HG02798 (cell line): Measurements from ENCODE around the gene SASH1.
"Not testable (repeated sequence)": the region's sequence is repeated elsewhere in the genome, so short reads cannot be mapped to it uniquely, and the experiment has no call there.

ENCODE experiments used
- ATAC-seq: cut with Tn5 transposase; IDR thresholded peaks from one replicate; pipeline ENCODE4 v1.9.1; 2021; ENCODE audit warnings: mild to moderate bottlenecking; ENCODE audit not compliant: unreplicated experiment, poor library complexity

SASH1 gene

DNA sequence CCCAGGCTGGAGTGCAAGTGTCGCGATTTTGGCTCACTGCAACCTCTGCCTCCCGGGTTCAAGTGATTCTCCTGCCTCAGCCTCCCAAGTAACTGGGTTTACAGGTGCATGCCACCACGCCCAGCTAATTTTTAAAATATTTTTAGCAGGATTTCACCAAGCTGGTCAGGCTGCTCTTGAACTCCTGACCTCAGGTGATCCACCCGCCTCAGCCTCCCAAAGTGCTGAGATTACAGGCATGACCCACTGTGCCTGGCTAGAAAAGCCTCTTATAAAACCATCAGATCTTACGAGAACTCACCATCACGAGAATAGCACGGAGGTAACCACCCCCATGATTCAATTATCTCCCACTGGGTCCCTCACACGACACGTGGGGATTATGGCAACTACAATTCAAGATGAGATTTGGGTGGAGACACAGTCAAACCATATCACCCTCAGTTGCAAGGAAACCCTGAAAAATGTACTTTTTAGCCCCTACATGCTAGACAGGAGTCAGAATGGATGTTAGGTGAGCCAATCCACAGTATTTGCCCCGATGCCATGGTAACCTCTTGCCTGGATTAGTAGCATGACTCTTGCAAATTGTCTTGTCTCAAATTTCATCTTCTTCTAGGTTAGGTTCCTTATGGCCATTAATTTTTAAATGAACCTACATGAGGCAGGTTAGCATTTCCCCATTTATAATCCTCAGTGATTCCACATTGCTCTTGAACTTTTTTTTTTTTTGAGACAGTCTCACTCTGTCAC is 17.1 kb upstream of the SASH1 start:
- ATAC-seq = no peak

DNA sequence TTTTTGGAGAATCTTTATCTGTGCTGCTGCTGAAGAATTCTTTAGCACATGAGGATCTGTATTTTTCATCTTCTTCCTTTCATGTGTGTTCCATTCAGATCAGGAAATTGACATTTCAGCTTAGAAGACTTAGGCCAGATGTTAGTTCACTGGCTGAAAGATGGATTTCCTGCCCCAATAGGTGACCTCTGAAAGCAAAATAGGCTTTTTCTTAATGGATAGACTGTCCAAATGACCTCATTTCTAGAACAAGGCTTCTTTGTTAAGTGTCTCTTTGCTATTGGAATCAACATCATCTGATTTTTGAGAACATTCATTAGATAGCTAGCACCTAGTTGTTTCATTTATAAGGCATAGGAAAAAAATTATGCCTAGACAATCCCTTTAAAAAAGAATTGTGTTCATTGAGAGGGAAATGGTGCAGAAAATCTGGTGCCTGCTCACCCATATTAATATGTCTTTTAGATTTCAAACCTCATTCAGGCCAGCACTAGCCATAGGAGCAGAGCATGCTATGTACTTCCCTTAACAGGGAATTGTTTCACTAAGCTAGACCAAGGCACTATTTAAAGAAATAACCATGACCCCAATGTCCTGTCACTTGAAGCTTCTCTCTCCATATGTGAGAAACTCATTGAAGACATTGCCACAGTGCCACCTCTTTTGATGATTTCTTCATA is 13.6 kb upstream of the SASH1 start:
- ATAC-seq = no peak

DNA sequence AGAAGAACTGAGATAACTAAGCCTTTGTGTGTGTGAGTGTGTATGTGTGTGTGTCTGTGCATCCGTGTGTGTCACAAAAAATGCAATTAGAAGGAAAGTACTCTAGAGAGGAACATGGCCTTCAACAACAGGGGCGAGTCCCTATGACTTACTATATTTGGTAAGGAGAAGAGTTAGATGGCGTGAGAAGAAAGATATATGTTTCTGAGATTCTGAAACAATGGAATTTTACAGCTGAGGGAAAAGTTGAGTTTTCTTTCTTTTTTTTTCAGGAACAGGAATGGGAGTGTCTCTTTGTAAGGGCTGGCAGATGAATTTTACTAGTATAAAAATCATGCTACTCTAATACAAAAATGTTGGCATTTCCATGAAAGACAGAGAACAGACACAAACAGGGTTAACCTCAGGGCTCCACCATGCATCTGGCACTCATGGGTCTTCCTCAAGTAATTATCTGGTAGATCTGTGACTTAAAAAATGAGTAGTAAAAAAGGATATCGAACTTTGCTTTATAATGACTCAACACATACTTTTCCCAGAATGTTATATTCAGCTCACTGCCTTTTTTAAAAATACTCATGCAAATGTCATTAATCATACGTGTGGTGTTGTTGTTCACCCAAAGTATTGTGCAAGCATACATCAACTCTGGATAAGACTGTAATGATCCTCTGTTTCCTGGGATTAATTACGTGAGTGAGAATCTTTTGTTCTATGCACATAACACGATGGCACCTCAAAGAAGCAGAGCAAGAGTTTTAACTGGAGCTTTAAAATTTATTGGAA is 12.8 kb upstream of the SASH1 start:
- ATAC-seq = no peak

DNA sequence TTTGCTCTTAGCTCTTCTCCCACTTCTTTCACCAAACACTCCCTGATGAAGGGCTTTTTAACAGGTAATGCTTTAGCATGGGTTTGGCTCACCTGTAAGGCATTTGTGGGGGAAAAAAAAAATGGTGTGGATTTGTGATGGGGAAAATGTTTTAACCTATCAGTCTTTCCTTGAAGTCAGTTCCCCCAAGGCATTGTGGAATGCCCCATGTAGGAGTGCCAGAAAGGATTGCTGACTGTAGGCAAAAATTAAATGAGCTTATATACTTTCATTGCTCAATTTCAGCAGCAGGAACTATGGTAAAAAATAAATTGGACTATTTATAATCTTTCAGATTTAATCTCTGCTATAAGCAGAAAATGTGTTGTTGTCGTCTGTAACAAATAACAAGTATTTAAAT is 10.6 kb upstream of the SASH1 start:
- ATAC-seq = no peak

DNA sequence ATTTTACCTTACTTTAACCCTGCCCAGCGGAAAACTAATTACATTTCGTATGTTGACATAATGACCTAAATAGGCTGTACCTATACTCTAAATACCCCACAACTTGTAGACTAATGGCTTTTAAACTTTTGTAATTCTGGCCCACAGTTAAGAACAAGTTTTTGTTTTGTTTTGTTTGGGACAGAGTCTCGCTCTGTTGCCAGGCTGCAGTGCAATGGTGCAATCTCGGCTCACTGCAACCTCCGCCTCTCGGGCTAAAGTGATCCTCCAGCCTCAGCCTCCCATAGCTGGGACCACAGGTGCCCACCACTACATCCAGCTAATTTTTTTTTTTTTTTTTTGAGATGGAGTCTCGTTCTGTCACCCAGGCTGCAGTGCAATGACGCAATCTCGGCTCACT is 5.7 kb upstream of the SASH1 start:
- ATAC-seq = no peak

DNA sequence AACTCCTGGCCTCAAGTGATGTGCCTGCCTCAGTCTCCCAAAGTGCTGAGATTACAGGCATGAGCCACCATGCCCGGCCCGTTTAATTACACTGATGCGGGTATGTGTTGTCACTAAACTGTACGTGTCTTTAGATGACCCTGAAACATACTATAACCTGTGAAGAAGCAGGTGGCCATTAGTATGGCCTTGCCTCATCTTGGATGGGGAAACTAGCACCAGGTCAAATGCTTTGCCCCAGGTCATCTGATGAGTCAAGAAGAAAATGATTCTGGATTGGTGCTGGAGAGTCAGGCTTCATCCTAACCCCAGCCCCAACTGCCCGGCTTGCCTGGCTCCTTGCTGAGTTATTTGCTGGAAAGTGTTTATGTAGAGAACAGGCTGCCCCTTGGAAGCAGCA is 2.9 kb upstream of the SASH1 start:
- no peak for ATAC-seq

DNA sequence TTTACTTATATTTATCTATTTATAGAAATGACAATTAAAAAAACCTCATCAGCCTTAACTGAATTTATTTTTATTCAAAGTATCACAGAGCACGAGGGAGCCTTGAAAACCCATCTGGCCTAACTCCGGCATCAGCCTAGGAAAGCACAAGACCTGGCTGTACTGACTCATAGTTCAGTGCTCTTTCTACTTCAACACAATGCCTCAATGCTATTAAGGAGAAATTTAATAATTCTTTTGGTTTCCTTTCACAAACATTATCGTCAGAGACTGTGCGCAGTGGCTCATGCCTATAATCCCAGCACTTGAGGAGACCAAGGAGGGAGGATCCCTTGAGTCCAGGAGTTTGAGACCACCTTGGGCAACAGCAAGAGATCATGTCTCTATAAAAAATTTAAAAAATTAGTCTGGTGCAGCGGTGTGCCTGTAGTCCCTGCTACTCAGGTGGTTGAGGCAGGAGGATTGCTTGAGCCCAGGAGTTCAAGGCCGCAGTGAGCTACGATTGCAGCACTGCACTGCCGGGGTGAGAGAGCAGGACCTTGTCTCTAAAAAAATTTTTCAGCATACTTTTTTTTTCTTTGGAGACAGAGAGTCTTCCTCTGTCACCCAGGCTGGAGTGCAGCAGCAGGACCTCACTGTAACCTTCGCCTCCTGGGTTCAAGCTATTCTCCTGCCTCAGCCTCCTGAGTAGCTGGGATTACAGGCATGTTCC is 1.9 kb upstream of the SASH1 start:
- ATAC-seq = no peak

DNA sequence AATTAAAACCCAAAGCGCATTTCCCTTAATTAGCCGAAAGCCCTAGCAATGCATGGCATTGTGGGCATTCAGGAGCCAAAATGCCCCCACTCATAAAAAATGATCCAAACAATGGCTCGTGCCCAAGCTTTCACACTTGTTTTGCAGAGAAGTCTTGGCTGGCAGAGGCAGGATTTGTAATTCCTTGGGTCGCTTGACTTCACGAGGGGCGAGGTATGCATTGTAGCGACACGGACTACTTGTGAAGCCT is 613 bp upstream of the SASH1 start:
- no peak for ATAC-seq

DNA sequence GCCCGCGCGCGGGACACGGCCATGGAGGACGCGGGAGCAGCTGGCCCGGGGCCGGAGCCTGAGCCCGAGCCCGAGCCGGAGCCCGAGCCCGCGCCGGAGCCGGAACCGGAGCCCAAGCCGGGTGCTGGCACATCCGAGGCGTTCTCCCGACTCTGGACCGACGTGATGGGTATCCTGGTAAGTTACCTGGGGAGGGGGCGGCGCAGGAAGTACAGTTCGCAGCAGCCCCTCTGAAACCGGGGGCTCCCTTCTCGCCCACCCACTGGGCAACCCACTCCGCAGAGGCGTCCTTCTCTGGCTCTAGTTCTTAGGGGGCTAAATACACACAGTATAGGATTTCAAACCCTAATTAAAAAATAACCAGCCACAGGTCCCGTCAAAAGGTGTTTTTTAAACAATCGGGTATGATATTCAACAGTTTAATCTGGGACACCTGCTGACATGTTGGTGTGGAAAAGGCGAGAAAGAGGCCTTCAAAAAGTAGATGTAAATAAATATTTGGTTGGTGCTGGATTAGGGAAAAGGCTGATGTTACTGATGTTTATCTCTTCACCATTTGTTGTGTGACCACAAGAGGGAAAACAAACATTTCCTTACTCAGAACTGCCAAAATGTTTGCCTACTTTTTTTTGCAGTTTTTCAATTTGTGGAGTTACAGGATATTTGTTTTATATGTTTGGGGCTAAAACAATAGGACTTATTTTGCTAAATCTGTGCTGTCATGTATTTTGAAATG is 577 bp downstream of the SASH1 start:
- ATAC-seq = no peak

DNA sequence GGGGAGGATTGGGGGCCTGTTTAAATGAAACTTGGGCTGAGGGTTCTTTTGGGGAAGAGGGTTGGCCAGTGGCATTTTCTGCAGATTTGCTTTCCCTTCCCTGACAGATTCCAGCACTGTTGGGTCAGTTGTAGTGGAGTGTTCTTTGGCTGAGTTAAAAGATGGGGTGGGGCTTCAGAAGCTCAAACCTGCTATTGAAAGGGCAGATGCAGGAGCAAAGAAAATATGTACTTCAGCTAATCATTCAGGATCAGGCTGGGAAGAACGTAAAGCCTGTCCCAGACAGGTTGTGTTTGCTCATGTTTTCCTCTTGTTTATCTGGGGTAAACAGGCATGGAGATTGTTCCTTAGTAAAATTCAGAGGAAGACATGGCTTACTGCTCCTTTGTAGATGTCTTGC is 2.5 kb downstream of the SASH1 start:
- no peak for ATAC-seq

DNA sequence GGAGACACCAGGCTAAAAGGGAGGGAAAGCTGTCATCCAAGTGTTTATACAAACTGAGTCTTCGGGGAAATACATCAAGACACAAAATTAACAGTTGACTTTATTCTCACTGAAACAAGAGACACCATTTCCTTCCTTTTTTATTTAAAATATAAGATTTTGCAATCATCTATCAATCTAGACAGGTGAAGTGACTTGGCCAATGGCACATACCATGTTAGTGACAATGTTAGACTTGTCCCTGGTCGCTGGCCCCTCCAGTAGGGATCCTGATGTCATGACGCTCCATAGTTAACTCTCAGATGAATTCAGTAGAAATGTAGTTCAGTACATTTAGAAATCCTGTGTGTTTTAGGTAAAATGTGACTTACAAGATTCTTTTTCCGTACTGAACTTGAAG is 2.9 kb downstream of the SASH1 start:
- ATAC-seq = no peak

DNA sequence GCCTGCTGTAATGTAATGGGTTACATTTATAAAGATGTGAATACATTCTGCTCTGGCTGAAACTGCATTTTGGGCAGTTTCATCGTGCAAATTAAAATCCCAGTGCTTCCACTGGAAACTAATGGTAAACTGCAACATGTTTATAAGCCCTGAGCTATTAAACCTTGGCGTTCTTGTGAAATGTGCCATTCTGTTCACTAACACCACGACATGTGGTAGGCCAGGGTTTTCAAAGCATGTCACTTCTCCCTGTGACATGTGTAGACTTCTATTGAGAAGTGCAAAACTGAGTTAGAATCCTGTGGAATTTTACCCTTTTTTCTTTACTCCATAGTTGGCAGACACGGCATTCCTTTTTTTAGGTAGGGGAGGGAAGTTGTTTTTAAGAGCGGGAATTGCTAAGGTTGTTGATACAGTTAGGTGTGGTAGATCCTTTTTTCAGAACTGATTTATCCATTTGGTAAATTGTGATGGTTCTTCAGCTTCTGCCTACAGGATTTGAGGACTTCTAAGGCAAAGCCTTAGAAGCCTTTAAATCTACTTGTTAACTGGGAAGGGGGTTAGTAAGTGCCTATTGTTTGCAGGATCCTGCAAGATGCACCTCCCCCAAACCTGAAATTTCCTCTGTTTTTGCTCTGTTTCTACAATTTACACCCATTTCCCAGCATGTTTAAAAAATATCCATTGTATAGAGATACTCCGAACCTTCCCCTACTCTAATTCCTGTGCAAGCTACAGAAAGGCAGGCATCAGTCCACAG is 4.2 kb downstream of the SASH1 start:
- ATAC-seq = no peak

DNA sequence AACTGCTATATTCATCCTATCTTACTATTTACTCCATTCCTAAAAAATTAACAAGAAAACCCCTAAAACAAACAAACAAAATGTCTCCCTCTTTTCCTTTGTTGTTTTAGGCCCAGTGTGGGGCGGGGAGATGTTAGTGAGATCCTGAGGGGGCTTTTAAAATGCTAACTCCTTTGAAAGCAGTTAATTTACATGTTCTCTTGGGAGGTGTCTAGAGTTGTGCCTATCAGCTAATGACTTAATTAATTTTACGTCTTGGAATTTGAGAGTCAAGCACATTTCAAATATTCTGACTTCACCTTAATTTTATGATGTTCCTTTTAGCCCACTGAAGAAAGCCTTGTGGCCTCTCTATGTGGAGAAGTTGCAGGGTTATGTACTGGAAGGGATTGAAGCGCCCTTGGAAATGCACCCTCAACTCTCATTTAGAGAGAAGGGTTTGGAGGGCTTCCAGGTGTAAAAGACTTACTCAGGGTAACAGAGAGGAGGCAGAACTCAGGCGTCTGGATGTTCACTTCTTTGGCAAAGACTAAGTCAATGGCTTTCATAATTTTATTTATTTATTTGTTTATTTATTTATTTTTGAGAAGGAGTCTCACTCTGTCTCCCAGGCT is 4.9 kb downstream of the SASH1 start:
- no peak for ATAC-seq

DNA sequence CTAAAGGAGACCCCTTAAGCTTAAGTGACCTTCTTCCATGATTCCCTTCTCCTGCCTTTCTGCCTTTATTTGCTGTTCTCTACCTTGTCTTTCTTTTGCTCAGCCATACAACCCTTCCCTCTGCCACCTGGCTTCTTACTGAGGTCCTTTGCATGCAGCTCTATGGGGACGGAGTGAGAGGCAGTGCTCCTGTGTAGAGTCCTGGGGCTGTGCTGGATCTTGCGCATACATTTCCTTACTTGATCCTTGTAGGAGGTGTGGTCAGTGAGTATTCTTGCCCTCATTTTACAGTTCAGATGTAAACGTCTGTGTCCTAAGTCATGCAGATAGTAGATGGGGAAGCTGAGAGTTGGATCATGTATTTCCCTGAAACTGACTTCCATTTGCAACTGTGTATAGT is 5.7 kb downstream of the SASH1 start:
- no peak for ATAC-seq

DNA sequence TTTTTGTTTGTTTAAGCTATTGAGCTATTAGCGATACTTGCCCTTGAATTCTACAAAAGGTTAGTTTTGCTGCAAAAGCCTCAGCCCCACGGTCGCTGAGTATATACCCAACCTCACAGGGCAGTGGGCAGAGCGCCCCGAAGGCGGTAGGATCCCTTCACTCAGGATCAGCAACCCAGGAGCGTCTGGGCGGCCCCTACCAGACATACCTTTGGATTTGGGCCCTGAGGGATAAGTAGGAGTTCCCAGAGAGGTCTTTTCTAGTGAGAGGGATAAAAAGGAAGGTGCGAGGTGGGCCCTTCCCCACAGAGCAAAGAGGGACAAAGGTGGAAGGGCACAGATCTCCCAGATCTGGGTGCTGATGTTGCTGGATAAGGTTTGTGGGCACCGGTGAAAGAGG is 6.1 kb downstream of the SASH1 start:
- ATAC-seq = no peak

DNA sequence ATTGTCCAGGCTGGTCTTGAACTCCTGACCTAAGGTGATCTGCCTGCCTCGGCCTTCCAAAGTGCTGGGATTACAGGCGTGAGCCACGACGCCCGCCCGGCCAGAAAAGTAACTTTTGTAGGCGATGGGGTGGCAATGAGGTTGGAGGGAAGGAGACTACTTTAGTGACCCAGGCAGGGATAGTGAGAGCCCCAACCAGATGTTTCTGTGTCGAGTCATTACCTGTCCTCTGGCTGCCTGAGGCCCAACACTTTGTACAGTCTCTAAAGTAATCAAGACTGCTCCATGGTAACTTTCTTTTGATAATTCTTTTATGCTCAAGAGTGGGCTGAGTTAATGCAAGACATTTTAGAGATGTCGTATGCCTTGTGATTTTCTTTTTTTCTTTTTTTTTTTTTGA is 6.8 kb downstream of the SASH1 start:
- no peak for ATAC-seq

DNA sequence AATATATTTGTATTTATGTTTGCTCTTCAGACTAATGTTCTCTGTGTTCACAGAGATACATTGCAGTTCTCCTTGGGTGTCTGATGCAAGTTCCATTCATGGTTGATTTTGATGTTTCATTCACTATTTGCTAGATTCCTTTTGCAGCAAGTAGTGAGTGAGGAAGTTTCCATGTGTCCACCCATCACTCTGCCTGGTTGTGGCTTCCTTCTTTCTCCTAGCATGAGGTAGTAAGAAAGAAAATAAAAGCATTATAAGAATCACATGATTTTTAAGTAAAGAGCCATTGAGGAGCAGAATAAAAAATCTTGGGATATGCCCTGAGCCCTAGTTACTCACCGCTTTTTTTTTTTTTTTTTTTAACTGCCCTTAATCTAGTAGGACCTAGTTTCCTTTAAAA is 8.7 kb downstream of the SASH1 start:
- no peak for ATAC-seq

DNA sequence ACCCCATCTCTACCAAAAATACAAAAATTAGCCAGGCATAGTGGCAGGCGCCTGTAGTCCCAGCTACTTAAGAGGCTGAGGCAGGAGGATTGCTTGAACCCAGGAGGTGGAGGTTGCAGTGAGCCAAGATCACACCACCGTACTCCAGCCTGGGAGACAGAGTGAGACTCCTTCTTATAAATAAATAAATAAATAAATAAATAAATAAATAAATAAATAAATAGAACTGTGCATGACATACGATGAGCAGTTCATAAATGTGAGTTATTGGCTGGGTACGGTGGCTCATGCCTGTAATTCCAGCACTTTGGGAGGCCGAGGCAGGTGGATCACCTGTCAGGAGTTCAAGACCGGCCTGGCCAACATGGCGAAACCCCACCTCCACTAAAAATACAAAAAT is 9.8 kb downstream of the SASH1 start:
- not testable (repeated sequence) for ATAC-seq

DNA sequence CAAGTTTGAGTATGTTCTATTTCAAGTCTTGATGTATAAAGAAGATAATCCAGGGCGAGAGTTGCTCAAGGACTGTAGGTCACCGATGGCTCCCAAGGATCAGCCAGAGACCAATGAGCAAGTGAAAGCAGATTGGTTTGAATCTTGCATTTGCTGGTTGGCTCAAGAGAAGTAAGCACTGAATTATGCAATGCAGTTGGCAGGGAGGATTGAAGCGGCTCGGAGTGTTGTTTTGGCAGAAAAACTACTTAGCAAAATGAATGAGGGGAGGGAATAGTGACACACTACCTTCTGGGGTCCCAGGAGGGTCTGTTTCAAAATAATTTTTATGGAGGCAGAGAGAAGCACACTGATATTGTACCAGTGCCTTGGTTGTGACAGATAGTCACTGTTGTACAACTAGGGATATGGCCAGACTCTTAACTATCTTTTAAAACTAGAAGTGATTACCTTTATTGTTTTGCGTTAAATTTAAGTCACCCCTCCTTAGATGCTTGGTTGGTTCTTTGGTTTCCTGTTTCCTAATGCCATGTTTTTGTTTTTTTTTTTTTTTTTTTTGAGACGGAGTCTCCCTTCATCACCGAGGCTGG is 15.7 kb downstream of the SASH1 start:
- ATAC-seq = no peak
